ENCODE results near the gene UTP3.

GRCh38 chr4:70704931-70705182, 16.5 kb downstream of the UTP3 start:
- TF ChIP-seq CTCF (conservative IDR thresholded peaks at IDR 0.05 in 1 of 2, IDR thresholded peaks at IDR 0.05 in 1 of 2; ENCODE audit: low read depth in 1 of 2, low read length in 2 of 2) = no peak
- TF ChIP-seq EZH2 (IDR thresholded peaks at IDR 0.05; ENCODE audit: low read length, missing control alignments) = no peak
